GM12873 (cell line): ENCODE results near the gene AATF.

ENCODE experiments used
- TF ChIP-seq, protein P1 (sequence below): IDR thresholded peaks from 2 replicates; pipeline ENCODE4 v1.5.1; 2012; ENCODE audit warnings: low read depth, mild to moderate bottlenecking, moderate library complexity, low read length, control low read depth; ENCODE audit not compliant: insufficient read depth; ENCODE audit errors: missing control alignments

The AATF gene

DNA sequence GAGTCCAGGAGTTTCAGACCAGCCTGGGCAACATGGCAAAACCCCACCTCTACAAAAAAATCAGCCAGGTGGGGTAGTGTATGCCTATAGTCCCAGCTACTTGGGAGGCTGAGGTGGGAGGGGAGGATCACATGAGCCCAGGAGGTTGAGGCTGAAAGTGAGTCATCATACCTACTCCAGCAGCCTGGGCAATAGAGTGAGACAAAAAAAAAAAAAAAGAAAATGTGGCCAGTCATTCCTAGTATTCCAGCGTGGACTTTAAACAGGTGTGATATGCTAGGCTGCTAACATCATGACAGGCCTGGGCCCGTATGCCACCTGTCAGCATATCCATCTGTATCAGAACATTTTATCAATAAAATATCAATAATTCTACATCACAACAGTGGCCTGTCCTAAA lies 143.3 kb downstream of the AATF start:
- TF ChIP-seq, protein P1, sequence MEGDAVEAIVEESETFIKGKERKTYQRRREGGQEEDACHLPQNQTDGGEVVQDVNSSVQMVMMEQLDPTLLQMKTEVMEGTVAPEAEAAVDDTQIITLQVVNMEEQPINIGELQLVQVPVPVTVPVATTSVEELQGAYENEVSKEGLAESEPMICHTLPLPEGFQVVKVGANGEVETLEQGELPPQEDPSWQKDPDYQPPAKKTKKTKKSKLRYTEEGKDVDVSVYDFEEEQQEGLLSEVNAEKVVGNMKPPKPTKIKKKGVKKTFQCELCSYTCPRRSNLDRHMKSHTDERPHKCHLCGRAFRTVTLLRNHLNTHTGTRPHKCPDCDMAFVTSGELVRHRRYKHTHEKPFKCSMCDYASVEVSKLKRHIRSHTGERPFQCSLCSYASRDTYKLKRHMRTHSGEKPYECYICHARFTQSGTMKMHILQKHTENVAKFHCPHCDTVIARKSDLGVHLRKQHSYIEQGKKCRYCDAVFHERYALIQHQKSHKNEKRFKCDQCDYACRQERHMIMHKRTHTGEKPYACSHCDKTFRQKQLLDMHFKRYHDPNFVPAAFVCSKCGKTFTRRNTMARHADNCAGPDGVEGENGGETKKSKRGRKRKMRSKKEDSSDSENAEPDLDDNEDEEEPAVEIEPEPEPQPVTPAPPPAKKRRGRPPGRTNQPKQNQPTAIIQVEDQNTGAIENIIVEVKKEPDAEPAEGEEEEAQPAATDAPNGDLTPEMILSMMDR = no peak

DNA sequence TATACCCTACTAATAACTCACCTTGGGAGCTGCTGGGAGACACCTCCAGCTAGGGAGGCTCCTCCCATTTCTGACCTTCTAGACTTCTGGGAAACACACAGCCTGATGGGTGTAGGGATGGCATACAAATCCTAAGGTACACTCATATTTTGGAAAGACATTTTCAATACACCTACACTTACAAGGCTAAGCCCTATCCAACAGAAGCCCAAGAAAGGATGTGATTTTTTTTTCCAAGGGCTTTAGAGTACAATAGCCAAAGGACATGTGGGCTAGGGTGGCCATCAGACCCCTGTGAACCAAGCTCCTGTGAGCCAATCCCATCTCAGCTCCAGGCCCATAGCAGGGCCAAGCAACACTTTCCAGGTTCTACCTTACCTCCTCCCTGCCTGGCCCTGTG lies 143.9 kb downstream of the AATF start:
- TF ChIP-seq, protein P1 = no peak

DNA sequence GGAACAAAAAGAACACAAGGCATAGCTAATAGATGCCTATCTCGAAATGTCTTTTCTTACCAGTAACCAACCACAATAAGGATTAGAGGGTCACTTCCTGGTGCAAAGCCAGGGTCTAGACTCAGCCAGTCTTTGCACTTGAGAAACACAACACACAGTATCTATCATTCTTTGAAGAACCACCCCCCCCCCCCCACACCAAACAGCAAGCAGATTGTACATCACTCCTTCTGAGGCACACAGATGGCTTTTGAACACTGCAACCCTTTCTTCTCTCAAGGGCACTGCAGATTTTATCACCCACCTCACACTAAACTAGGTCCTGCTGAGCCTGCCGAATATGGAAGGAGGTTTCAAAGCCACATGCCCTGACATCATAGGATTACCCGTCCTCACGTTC lies 145.6 kb downstream of the AATF start:
- TF ChIP-seq, protein P1 = no peak

DNA sequence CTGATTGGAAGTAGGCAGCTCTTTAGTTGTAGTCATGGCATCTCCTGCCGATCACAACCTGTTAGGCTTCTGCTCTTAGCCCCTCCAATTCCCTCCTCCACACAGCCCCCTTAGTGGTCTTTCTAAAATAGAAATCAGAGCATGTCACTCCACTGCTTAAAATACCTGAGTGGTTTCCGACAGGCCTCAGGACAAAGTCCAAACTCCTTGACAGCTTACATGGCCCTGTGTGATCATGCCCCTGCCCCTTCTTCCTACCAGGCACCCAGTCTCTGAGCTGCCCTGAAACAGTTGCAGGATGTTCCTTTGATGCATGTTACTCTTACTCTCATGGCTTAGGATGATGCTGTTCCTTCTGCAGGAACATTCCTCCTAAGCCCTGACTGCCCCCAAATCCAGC lies 147.3 kb downstream of the AATF start:
- TF ChIP-seq, protein P1 = no peak

DNA sequence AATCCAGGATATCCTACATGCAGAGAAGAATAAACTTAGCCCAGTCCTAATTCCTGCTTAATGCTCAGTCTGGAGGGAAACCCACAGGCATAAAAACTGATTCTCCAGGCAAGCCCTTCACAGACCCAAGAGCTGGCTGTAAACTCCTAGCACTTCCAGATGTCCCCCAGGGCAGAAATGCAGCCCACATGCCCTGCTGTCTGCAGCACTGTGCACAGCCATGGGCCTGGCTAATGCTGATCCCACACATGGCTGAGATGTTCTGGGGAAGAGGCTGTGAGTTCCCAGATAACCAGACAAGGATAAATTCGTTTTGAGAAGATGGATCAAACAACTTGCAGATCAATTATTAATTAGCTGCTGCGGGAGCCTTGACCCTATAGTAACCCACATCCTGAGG lies 148.4 kb downstream of the AATF start:
- TF ChIP-seq, protein P1 = no peak

DNA sequence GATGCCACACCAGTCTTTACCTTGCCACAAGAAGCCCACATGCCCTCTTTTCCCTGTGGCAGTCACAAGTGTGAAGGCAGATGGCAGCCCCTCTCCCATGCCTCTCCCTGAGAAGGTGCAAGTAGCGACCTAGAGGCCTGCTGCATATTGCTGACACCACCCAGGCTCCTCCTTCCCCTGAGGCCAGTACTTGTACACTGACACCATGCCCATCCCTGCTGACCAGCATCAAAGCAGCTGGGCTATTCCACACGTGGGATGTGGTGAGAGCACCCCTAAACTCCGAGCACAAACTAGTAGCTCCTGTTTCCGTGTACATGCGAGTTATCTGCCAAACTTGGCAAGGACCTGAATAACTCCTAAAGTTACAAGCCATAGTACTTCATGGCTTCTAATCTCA lies 149.4 kb downstream of the AATF start:
- TF ChIP-seq, protein P1 = no peak

DNA sequence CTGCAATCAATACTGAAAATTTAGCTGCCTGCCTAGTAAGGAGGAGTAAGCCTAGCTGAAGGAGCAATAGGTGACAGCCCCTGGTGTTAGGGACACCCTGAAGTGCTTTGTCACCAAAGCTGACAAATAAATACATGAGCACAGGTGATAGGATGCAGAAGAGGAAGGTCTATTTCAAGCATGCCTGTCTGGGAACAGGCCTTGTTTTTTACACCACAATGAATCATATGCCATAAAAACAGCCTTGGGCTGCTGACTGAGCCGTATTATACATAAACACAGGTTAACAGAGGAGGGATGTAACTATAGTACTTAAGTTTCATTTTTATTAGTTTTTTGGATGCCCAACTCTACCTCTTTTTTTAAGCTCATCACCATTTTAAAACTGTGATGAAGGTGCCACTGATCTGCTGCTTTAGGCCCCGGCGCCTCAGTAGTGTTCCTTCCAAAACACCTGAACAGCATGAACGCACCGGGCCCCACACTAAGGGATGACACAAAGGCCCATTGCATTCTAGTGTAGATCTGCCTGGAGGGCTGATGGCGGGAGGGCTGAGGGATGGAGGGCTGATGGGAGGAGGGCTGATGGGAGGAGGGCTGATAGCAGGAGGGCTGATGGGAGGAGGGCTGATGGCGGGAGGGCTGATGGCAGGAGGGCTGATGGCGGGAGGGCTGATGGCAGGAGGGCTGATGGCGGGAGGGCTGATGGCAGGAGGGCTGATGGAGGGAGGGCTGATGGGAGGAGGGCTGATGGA lies 150.3 kb downstream of the AATF start:
- TF ChIP-seq, protein P1 = no peak
